Measurements from ENCODE around the gene CYFIP1.

Gene CYFIP1

GRCh38 chr15:22968366-22968765 lies 11.8 kb downstream of the CYFIP1 start:
- Histone ChIP-seq H3K4me3 (replicated peaks; ENCODE audit: insufficient read depth, low read length) (no peak overlapping the region), H3K27me3 (ENCODE audit: insufficient read depth, poor library complexity, severe bottlenecking) (no peaks in the 10 kb centered on the region), H3K27ac (replicated peaks) (no peak overlapping the region)
- DNase-seq (ENCODE audit: low read depth in 1 of 2, low spot score in 1 of 2), result no peak
- TF ChIP-seq SPI1 (IDR thresholded peaks at IDR 0.05; ENCODE audit: borderline replicate concordance, low read depth) (no peak), GABPA (IDR thresholded peaks at IDR 0.05; ENCODE audit: low read depth) (no peak), POLR2AphosphoS5 (IDR thresholded peaks at IDR 0.05; ENCODE audit: low read depth) (no peak)
- TF ChIP-seq, protein P1, sequence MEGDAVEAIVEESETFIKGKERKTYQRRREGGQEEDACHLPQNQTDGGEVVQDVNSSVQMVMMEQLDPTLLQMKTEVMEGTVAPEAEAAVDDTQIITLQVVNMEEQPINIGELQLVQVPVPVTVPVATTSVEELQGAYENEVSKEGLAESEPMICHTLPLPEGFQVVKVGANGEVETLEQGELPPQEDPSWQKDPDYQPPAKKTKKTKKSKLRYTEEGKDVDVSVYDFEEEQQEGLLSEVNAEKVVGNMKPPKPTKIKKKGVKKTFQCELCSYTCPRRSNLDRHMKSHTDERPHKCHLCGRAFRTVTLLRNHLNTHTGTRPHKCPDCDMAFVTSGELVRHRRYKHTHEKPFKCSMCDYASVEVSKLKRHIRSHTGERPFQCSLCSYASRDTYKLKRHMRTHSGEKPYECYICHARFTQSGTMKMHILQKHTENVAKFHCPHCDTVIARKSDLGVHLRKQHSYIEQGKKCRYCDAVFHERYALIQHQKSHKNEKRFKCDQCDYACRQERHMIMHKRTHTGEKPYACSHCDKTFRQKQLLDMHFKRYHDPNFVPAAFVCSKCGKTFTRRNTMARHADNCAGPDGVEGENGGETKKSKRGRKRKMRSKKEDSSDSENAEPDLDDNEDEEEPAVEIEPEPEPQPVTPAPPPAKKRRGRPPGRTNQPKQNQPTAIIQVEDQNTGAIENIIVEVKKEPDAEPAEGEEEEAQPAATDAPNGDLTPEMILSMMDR (IDR thresholded peaks at IDR 0.05; ENCODE audit: insufficient read depth, low read length), result no peak
- TF ChIP-seq, protein P2, sequence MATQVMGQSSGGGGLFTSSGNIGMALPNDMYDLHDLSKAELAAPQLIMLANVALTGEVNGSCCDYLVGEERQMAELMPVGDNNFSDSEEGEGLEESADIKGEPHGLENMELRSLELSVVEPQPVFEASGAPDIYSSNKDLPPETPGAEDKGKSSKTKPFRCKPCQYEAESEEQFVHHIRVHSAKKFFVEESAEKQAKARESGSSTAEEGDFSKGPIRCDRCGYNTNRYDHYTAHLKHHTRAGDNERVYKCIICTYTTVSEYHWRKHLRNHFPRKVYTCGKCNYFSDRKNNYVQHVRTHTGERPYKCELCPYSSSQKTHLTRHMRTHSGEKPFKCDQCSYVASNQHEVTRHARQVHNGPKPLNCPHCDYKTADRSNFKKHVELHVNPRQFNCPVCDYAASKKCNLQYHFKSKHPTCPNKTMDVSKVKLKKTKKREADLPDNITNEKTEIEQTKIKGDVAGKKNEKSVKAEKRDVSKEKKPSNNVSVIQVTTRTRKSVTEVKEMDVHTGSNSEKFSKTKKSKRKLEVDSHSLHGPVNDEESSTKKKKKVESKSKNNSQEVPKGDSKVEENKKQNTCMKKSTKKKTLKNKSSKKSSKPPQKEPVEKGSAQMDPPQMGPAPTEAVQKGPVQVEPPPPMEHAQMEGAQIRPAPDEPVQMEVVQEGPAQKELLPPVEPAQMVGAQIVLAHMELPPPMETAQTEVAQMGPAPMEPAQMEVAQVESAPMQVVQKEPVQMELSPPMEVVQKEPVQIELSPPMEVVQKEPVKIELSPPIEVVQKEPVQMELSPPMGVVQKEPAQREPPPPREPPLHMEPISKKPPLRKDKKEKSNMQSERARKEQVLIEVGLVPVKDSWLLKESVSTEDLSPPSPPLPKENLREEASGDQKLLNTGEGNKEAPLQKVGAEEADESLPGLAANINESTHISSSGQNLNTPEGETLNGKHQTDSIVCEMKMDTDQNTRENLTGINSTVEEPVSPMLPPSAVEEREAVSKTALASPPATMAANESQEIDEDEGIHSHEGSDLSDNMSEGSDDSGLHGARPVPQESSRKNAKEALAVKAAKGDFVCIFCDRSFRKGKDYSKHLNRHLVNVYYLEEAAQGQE (IDR thresholded peaks at IDR 0.05; ENCODE audit: insufficient replicate concordance, low read depth), result no peak

- no peak for DNase-seq (ENCODE audit: low read depth in 1 of 2, low spot score in 1 of 2)
- Histone ChIP-seq H3K27me3 (ENCODE audit: insufficient read depth, poor library complexity, severe bottlenecking) (no peaks in the 10 kb centered on the region), H3K4me3 (replicated peaks; ENCODE audit: insufficient read depth, low read length) (no peak overlapping the region), H3K27ac (replicated peaks) (no peak overlapping the region)
- TF ChIP-seq GABPA (IDR thresholded peaks at IDR 0.05; ENCODE audit: low read depth), result no peak
- TF ChIP-seq, protein P2 (IDR thresholded peaks at IDR 0.05; ENCODE audit: insufficient replicate concordance, low read depth), result no peak
These were observed 12.9 kb downstream of the CYFIP1 start for GRCh38 chr15:22967084-22967770.

GRCh38 chr15:22966321-22967083 lies 13.7 kb downstream of the CYFIP1 start:
- Histone ChIP-seq H3K27ac (replicated peaks) (no peak overlapping the region), H3K27me3 (ENCODE audit: insufficient read depth, poor library complexity, severe bottlenecking) (no peaks in the 10 kb centered on the region), H3K4me3 (replicated peaks; ENCODE audit: insufficient read depth, low read length) (no peak overlapping the region)
- DNase-seq (ENCODE audit: low read depth in 1 of 2, low spot score in 1 of 2), result no peak
- TF ChIP-seq, protein P2 (IDR thresholded peaks at IDR 0.05; ENCODE audit: insufficient replicate concordance, low read depth), result no peak
- TF ChIP-seq SPI1 (IDR thresholded peaks at IDR 0.05; ENCODE audit: borderline replicate concordance, low read depth), result no peak
- TF ChIP-seq POLR2AphosphoS5 (IDR thresholded peaks at IDR 0.05; ENCODE audit: low read depth), result no peak
- no peak for TF ChIP-seq GABPA (IDR thresholded peaks at IDR 0.05; ENCODE audit: low read depth)
- TF ChIP-seq, protein P1 (IDR thresholded peaks at IDR 0.05; ENCODE audit: insufficient read depth, low read length), result no peak

All from HL-60 (cell line).